GM04503 (cell line): ENCODE data around the gene HECTD4.
"Not testable (repeated sequence)": the region's sequence is repeated elsewhere in the genome, so short reads cannot be mapped to it uniquely, and the experiment has no call there.

Experiments
- DNase-seq: peaks from one replicate; pipeline ENCODE4 v3.0.0-alpha.2; 2012; ENCODE audit warnings: low read depth

HECTD4 gene

DNA sequence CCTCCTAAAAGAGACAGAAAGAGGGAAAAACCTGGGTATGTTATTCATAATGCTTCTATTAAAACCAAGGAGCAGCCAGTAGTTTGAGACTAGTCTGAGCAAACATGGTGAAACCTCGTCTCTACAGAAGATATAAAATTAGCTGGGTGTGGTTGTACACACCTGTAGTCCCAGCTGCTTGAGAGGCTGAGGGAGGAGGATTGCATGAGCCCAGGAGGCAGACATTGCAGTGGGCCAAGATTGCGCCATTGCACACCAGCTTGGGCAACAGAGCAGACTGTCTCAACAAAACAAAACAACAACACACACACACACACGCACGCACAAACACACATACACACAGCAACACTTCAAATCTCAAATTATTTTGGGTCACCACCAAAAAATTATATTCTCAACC, 27.8 kb downstream of the HECTD4 start:
- no peak for DNase-seq

DNA sequence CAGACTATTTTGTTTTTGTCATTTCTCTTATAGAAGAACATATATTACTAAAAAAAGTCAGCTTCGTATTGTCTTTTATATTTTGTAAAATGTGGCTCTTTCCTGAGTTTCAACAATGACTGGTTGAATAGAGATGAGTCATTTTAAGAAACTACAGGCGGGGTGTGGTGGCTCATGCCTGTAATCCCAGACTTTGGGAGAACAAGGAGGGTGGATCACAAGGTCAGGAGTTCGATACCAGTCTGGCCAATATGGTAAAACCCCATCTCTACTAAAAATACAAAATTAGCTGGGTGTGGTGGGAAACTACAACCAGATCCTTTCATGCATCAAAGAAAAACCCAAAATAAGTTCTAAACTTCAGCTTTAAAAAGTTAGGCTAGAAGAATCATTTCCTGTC, 28.8 kb downstream of the HECTD4 start:
- DNase-seq, result no peak

DNA sequence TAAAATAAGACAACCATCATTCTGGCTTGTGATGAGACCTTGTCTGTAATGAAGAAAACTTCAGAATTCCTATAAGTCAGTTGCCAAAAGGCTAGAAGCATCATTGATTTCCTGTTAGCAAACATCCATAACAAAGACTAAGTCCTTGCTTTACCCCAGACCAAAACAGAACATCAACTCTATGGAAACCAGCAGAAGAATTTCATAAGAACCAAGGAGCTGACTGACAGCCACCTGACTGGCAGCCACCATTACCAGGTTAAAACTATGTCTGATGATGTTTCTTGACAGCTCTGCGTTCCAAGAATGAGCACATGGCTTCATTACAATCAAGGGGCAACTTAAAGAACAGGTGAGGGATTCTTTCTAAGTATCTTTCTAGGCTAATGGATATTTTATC, 29.3 kb downstream of the HECTD4 start:
- no peak for DNase-seq

DNA sequence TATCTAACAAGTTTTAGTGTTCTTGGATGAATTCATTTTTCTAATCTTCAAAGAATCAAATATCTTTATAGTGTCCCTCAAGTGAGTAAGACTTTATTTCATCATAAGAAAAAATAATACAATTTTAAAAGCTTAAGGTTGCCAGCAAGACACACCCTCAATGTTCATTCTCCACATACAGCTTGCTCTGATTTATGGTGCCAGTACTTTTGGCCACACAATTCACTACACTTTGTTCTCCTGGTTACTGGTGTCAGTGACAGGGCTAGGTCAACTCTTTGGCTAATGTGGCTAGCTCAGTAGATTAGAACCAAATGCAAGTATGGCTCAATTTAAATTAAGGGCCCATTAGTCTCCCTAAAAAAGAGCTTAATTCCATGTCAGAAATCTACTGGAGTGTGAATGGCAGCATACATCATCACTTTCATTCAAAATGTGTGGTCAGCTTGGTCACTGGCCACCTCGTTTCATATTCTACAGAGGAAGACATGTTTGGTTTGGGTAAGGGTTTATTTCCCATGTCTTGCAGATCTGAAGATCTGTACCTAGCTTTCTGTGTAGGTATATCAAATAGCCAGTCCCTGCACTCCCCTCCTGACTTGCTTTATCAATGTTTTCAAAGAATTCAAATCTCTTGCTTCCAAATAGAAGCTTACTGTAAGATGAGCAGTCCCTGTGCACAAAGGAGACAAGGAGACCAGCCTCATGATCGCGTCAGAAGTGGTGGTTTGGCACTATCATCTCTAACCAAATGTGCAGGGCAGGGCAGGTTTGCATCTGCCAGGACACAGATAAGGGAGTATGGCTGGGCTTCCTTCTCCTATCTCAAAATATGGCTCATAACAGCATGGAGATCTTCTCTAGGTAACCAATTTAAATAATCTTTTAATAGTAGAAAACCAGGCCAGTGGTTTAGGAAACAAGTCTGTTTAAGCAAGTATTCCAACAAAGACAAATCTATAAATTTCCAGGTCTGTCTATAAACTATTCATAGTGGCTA, 31.3 kb downstream of the HECTD4 start:
- no peak for DNase-seq

DNA sequence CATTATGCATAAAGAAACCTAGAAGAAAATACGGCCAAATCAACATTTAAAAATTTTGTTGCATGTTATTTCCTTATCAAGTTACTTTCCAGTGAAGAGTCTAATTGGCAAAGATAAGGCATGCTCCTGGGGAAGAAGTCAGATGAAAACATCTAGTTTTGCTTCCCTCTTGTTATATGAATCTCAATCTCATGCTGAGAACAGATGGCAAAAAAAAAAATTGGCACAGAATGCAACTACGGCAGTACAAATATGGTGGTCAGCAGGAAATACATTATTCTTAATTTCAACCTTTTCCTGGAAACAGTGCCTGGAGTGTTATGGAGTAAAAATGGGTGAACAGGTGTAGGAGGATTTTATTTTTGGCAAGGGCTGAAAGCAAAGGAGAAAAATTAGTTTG, 32.8 kb downstream of the HECTD4 start:
- no peak for DNase-seq

DNA sequence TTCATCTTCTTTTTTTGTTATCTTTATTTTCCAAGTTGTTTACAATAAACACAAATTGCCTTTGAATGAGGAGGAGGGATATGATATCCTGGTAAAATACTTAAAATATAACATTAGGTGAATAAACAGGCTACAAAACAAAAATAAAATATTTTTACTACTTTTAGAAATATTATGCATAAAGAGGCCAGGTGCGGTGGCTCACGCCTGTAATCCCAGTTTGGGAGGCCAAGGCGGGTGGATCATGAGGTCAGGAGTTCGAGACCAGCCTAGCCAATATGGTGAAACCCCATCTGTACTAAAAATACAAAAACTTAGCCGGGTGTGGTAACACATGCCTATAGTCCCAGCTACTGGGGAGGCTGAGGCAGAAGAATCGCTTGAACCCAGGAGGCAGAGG, 33.3 kb downstream of the HECTD4 start:
- DNase-seq, result not testable (repeated sequence)

DNA sequence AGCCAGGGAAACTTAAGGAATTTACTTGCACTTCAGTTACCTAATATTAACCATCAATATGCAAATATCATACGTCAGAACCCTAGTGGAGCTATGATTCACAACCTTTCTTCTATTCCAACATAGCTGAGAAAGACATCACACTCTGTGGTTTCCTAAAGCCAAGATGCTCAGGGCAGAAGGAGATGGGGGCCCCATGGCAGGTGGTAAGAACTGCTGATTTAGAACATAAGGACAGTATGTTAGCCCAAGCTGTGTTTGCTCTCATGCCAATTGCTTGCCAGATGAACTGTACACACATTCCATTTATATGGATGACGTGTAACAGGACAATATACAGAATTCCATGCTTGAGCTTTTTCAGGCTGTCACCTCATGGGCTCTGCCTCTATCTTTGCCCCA, 34.6 kb downstream of the HECTD4 start:
- peak; percentile 16 for DNase-seq

DNA sequence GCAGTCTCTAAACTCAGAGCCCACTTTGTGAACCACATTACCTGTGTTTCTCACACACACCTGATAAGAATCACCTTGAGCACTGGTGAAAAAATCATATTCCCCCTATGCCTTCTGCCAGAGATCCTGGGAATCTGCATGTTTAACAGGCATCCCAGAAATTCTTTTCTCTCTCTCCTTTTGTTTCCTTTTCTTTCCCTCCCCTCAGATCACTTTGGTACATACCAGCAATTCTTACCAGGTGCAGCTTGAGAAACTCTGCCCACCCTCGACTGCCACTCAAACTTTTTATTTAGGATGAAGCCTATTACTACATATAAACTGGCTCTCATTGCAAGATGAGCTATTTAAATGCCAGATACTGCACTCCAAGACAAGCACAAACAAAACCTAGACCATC, 36.0 kb downstream of the HECTD4 start:
- DNase-seq, result no peak

DNA sequence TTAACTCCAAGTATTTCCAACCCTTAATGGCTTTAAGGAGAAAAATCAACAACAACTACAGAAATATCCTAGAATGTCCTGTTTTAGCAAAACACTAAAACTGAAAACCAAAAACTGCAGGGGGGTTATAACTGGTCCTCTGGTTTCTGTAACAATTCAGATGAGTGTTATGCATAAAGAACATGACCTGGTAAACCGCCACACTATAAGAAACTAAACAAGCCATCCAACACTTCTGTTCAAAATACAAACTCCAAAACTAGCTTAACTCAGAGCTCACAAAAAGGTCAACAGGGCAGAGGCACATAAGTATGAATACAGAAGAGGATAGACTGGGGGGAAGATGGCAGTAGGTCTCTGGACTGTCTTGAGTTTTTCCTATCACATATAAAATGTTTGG, 38.0 kb downstream of the HECTD4 start:
- no peak for DNase-seq

DNA sequence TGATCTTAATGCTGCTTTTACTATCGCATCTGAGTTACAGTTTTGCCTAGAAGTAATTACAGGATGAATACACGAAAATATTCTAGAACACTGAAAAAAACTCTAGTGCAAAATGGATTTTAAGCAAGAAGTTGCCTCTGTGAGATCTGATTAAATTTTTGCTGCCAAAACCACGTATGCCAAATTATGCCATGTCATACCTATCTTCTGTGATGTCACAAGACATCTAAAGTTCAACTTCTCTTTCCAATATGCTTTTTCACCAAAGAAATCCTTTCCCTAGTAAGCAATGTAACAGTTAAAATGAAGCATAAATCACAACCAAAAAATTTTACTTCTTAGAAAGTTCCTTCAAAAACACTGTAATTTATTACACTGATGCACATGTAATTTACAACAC, 39.6 kb downstream of the HECTD4 start:
- no peak for DNase-seq

DNA sequence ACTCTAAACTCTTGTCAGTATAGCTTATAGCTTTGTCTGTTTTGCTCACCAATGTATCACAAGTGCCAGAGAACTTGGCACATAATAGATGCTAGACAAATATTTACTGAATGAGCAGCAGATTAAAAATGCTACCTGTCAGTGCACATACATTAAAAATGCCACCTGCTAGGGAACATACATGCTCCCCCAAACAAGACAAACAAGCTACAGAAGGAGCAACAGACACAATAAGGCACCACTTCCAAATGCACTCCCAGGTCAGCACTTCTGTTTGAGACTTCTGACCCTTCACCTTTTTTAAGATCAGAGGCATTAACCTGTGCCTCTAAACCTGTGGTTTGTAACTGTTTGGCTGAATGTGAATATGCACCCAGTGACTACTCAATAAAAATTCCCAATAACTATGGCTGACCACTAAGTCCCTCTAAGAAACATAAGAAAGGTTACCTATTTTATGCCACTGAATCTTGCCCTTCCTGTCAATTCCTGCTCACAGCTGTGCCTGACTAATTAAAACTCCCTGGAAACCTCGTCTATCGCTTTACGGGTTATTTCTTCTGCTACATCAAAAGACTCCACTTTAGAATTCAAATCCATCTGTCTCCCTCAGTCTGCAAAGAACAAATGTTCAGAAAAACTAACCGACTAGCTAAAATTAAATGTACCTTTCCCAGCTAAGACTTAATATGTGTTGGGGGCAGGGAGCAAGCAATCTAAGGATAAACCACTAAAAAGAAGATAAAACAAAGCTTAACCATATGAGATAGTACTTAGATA, 41.0 kb downstream of the HECTD4 start:
- DNase-seq, result no peak

DNA sequence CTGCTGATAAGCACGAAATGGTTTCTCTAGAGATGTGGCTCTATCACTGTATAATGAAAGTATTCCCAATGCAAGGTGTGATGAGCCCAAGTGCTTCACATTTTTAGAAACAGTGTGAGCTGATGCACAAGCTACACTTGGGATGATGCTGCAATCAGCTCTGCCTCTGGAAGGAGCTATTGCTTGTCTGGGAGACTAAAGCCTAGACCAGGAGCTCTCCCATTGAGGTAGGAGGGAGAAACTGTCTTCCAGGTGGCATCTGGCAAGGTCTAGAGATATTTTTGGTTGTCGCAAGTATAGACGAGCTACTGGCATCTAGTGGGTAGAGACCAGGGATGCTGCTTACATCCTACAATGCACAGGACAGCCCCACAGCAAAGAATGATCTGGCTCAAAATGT, 42.0 kb downstream of the HECTD4 start:
- DNase-seq, result no peak

DNA sequence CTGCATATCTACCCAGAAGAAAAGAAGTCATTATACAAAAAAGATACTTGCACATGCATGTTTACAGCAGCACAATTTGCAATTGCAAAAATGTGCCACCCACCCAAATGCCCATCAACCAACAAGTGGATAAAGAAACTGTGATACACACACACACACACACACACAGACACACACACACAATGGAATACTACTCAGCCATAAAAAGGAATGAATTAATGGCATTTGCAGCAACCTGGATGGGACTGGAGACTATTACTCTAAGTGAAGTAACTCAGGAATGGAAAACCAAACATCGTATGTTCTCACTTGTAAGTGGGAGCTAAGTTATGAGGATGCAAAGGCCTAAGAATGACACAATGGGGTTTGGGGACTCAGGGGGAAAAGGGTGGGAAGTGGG, 47.2 kb downstream of the HECTD4 start:
- not testable (repeated sequence) for DNase-seq

DNA sequence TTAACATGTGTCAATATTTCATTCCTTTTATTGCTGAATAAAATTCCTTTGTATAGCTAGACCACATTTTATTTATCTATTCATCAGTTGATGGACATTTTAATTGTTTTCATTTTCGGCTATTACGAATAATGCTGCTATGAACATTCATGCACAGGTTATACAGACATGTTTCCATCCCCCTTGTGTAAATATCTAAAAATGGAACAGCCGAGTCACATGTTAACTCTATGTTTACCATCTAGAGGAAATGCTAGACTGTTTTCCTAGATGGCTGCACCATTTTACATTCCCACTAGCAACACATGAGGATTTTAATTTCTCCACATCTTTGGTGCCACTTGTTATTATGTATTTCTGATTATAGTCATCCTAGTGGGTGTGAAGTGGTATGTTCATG, 49.2 kb downstream of the HECTD4 start:
- no peak for DNase-seq

DNA sequence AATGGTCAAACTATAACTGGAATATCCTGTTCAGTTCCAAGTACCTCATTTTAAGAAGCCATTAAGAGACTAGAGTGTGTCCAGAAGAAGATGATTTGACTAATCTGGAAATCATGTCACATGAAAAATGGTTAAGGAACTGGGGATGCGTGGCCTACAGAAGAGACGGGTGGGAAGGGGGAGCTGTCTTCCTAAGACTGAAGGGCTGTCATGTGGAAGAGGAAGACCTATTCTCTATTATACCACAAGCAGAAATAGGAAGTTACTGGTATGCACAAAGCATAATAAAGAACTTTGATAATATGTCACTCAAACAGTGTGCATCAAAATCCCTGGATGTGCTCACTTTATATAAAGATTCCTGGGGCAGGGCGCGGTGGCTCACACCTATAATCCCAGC, 50.3 kb downstream of the HECTD4 start:
- DNase-seq, result no peak

DNA sequence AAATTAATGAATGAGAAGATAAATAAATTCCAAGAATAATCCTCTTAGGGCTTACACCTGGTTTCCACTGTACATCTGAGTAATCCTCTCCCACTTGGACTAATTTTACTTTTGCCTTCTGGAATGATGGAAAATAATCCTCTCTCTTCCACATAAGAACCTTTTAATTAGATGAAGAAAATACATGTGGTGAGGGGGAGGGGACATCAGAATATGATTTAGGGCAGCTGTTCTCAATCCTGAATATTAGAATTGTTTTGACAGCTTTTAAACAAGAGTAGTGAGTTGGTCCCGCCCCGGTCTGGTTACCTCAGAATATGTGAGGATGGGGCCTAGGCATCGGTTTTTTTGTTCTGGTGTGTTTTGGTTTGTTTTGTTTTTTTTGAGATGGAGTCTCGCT, 51.5 kb downstream of the HECTD4 start:
- DNase-seq, result no peak

DNA sequence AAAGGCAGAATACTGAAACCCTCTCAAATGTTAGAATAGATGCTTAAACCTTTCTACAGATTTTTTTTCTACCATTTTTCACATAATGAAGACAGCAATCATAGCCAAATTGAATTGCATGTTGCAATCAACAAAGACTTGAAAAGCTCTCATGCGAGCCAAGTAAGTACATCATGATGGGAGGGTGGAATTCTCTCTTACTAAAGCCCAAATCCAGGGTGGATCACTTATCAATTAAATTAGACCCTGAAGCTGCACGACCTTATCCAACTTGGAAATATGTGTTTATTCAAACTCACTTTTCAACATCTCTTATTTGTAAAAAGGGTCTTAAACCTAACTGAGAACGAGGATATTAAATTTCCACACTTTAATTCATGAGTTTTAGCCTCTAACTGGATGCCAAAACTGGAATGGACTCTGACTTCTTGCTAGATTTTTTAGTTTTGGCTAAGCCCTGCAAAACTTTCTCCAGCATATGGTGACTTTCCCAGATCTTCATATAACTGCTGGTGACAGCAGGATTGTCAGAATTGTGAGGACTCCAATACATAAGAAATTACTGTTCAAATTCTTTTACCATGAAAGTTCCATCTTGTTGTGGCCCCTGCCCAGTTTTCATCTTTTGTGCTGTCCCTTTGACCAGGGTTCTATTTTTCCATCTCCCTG, 53.6 kb downstream of the HECTD4 start:
- no peak for DNase-seq

DNA sequence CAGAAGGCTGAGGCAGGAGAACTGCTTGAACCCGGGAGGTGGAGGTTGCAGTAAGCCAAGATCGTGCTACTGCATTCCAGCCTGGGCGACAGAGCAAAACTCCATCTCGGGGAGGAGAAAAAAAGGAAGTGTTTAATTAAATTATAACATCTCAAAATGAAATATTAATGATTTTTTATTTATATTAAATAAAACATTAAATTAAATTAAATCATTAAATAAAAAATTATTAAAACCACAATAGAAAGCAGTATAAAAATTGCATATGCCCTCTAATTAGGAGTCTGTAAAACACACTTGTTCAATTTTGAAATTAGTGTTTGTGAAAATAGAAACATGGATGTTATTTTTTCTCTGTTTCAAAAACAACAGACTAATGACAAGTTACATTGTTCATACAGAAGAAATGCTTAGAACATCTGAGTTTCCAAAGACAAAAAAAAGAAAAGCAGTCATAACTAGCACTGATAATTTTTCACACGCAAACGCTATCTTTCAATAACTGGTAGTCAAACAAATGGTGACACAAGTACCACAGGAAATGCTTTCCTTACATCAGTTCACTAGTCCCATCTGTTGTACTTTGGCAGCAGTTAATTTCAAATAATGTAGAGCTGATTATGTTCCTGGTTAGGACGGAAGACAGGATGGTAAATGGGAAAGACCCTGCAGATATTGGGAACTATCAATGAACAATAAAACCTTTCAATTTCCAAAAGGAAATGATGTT, 54.9 kb downstream of the HECTD4 start:
- DNase-seq, result no peak

DNA sequence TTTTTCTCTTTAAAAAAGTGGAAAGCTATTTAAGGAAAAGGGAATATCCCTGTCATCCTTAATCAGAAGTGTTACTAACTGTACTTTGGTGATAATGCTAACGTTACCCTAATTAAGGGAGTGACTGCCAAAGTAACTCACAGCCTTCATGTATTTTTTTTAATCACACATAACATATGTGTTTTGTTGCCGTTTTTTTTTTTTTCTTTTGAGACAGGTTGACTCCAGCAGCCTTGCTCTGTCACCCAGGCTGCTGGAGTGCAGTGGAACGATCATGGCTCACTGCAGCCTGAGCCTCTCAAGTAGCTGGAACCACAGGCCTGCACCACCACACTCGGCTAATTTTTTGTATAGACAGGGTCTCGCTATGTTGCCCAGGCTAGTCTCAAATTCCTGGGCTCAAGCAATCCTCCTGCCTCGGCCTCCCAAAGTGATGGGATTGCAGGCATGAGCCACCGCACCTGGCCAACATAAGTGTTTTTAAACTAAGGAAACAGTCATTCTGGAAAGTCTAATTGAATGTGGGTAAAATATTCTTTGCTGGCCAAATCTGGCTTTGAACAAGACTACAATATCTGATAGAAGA, 56.5 kb downstream of the HECTD4 start:
- DNase-seq, result no peak

DNA sequence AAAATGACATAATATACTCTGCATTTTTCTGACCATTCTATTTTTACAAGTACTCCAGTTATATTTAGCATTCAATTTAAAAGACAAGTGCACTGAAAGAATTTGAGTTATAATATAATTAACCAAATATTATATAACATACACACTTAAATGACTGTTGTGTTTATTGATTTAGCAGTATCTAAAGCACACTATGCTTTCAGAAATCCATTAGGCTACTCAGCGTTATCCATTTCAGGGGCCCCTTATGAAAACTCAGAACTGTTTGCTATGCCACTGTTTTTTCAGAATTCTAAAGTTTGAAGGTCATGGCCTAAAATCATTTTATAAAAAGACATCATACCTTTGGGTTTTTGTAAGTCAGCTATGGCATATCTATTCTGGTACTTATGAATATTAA, 57.1 kb downstream of the HECTD4 start:
- no peak for DNase-seq

DNA sequence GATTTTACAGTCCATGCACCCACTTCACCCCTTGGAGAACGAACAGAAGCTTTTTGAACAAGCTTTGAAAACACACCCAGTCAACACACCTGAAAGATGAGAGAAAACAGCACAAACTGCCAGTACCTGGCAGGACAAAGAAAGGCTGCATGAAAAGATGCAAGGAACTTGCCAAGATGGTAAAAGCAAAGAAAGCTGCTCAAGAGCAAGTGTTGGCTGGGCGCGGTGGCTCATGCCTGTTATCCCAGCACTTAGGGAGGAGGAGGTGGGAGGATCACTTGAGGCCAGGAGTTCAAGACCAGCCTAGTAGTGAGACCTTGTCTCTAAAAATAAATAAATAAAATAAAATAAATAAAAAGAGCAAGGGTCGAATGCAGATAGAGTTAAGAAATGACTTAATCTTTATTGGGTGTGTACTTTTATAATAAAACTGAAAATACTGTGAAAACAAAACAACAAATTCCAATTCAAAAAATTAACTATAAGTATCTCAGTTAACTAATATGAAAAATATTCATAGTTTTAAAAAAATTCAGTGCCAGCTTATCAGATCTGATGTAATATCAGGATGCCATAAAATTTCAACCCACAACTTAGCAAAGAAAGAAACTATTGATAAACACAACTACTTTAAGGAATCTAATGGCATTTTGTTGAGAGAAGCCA, 59.2 kb downstream of the HECTD4 start:
- no peak for DNase-seq
